Measurements from ENCODE around the gene CCNY. TPM values are rescaled to one million over a fixed set of nuclear protein-coding genes. Genes with fewer than 3 reads are reported as not detected.
"Not testable (repeated sequence)": the region's sequence is repeated elsewhere in the genome, so short reads cannot be mapped to it uniquely, and the experiment has no call there.

Gene CCNY
- total RNA-seq, 1 donor from 2014 or later = 59.4 TPM

DNA sequence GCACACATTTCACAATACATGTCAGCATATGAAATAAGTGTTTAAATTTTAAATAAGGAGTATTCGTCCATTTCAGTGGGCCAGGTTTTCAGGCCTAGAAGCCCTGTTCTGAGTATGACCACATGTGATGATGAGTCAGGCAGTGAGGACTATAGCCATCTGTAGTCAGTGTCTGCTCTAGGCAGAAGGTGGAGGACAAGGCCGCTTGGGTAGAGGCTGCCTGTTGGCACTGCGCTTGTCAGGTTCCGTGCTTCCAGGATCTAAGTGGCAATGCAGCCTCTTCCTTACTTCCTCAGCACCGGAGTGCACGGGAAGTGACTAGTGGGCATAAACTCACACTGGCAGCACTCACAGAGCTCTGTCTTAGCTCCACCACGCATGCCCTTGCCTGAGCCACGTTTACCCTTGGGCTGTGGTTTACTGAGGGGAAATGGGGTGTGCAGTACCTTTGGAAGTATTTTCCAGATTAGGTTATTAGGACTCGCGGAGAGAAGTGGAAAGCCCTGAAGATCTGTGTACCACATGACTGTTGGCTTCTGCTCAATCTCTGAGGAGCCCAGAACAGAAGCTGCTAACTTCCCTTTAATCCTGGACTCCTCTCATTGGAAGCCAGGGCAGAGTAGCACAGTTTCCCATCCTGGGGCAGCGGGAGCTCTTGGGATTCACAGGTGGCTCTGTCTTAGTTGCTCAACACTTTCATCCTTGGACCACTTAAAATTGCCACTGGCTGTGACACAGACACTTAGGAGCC is 181.3 kb downstream of the CCNY start:
- H3K4me3 Mint-ChIP-seq (ENCODE audit: low read depth) = no peak overlapping the region
- DNase-seq (ENCODE audit: low spot score, unreplicated experiment) = no peak
- TF ChIP-seq, protein P1, sequence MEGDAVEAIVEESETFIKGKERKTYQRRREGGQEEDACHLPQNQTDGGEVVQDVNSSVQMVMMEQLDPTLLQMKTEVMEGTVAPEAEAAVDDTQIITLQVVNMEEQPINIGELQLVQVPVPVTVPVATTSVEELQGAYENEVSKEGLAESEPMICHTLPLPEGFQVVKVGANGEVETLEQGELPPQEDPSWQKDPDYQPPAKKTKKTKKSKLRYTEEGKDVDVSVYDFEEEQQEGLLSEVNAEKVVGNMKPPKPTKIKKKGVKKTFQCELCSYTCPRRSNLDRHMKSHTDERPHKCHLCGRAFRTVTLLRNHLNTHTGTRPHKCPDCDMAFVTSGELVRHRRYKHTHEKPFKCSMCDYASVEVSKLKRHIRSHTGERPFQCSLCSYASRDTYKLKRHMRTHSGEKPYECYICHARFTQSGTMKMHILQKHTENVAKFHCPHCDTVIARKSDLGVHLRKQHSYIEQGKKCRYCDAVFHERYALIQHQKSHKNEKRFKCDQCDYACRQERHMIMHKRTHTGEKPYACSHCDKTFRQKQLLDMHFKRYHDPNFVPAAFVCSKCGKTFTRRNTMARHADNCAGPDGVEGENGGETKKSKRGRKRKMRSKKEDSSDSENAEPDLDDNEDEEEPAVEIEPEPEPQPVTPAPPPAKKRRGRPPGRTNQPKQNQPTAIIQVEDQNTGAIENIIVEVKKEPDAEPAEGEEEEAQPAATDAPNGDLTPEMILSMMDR (IDR thresholded peaks at IDR 0.05; ENCODE audit: unreplicated experiment) = no peak
- no peaks in the 10 kb centered on the region for H3K9me3 Mint-ChIP-seq (ENCODE audit: low read depth)
- H3K36me3 Mint-ChIP-seq (ENCODE audit: insufficient read depth) = no peaks in the 10 kb centered on the region
- no peak overlapping the region for H3K27ac Mint-ChIP-seq
- H3K4me1 Mint-ChIP-seq (ENCODE audit: low read depth) = peaks cover 1% of the 10 kb centered on the region
- no peaks in the 10 kb centered on the region for H3K27me3 Mint-ChIP-seq

DNA sequence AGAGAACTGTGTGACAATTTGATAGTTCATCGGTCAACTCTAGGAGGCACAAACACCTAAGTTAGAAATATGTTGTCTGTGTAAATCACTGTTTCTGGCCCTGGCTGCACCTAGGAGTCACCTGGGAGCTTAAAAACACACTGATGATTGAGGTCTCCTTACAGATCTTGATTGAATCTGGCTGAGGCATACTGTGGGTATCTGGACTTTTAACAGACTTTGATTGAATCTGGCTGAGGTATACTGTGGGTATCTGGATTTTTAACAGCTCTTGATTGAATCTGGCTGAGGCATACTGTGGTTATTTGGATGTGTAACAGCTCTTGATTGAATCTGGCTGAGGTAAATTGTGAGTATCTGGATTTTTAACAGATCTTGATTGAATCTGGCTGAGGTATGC is 181.9 kb downstream of the CCNY start:
- not testable (repeated sequence) for DNase-seq (ENCODE audit: low spot score, unreplicated experiment); H3K27me3 Mint-ChIP-seq; H3K9me3 Mint-ChIP-seq (ENCODE audit: low read depth); H3K4me3 Mint-ChIP-seq (ENCODE audit: low read depth); H3K27ac Mint-ChIP-seq; H3K36me3 Mint-ChIP-seq (ENCODE audit: insufficient read depth); H3K4me1 Mint-ChIP-seq (ENCODE audit: low read depth)

DNA sequence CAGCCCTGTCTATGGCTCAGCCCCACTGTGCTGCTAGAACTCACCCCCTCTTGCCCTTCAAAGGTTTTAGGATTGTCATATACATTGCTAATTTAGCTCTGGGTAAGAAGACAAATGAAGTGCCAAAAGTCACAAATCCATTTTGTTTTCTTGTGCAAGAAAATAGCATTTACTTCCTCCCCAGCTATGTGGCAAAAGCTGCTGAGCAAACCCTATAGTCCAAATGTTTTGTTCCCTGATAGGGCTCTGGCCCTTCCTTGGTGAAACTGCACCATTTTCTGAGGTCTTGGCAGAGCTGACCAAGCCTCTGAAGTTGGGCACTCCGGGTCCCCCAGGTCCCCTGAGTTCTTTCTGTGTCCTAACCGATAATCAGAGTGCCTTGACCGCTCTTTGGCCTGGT is 184.7 kb downstream of the CCNY start:
- Mint-ChIP-seq H3K4me1 (ENCODE audit: low read depth) (peaks cover 1% of the 10 kb centered on the region), H3K9me3 (ENCODE audit: low read depth) (no peaks in the 10 kb centered on the region), H3K27me3 (no peaks in the 10 kb centered on the region), H3K4me3 (ENCODE audit: low read depth) (no peak overlapping the region), H3K36me3 (ENCODE audit: insufficient read depth) (no peaks in the 10 kb centered on the region), H3K27ac (no peak overlapping the region)
- no peak for DNase-seq (ENCODE audit: low spot score, unreplicated experiment)
- TF ChIP-seq, protein P1 (IDR thresholded peaks at IDR 0.05; ENCODE audit: unreplicated experiment) = no peak

DNA sequence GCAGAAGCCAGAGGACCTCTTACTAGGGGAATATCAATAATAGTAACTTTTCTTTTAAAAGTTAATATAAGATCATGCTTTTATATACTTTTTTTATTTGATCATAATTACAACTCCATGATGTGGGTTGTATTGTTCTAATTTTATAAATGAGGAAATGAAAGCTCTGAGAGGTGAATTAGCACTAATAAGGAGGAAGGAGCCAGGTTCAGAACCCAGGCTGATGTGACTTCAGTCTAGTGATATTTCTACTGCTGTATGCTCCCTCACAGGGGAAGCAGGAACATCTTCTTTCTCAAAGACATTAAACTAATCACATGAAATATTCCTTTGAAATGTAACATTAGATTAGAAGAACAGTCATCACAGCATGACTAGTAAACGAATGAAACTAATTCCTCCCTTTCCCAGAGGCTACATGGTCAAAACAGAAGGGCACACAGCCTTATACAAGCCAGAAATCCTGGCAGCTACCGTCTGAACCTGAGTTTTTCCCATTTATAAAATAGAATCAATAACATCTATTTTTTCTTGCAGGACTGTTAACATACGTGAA is 187.4 kb downstream of the CCNY start:
- Mint-ChIP-seq H3K27ac (no peak overlapping the region), H3K4me3 (ENCODE audit: low read depth) (no peak overlapping the region), H3K27me3 (no peaks in the 10 kb centered on the region), H3K9me3 (ENCODE audit: low read depth) (no peaks in the 10 kb centered on the region), H3K4me1 (ENCODE audit: low read depth) (peaks cover 1% of the 10 kb centered on the region), H3K36me3 (ENCODE audit: insufficient read depth) (no peaks in the 10 kb centered on the region)
- no peak for DNase-seq (ENCODE audit: low spot score, unreplicated experiment)
- TF ChIP-seq, protein P1 (IDR thresholded peaks at IDR 0.05; ENCODE audit: unreplicated experiment) = no peak

DNA sequence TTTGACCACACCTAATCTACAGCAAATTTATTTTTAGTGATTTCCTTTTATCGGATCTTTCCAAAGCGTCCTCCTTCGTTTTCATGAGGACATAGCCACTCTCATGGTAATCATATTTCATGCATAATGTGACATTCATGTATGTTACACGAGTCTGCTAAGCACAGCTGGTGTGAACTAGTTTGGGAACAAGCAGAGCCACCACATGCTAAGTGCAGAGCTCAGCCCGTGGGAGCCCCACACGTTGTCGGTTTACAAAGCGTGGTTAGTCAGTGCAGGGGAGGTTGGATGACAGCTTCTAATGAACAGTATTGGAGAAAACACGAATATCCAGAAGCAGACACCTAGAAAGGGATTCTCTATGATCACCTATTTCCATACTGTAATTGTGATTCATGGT is 190.4 kb downstream of the CCNY start:
- Mint-ChIP-seq H3K36me3 (ENCODE audit: insufficient read depth) (peaks cover 8% of the 10 kb centered on the region), H3K4me1 (ENCODE audit: low read depth) (peaks cover 1% of the 10 kb centered on the region), H3K4me3 (ENCODE audit: low read depth) (no peak overlapping the region), H3K27me3 (no peaks in the 10 kb centered on the region), H3K9me3 (ENCODE audit: low read depth) (no peaks in the 10 kb centered on the region), H3K27ac (peak overlapping the region; percentile 70)
- TF ChIP-seq, protein P1 (IDR thresholded peaks at IDR 0.05; ENCODE audit: unreplicated experiment) = no peak
- DNase-seq (ENCODE audit: low spot score, unreplicated experiment) = no peak

DNA sequence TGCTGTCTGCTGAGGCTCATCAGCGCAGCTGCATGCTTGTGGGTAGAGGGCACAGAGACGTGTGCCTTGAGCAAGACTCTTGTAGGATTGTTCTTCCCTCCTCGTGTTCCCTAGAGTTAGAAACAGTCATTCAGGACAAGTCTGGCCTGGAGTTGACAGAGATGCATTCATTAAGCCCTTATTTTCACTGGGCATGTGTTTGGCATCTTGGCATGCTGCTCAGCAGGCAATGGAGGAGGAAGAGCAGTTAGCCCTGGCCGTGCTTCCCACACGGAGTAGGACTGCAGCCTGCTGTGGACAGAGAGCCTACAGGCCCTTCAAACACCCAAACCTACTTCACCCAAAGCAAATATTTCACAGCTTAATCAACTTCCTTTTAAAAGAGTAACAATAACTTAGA is 195.8 kb downstream of the CCNY start:
- no peak for DNase-seq (ENCODE audit: low spot score, unreplicated experiment)
- no peak overlapping the region for H3K27ac Mint-ChIP-seq
- H3K27me3 Mint-ChIP-seq = no peaks in the 10 kb centered on the region
- peaks cover 18% of the 10 kb centered on the region for H3K9me3 Mint-ChIP-seq (ENCODE audit: low read depth)
- no peak overlapping the region for H3K4me3 Mint-ChIP-seq (ENCODE audit: low read depth)
- H3K36me3 Mint-ChIP-seq (ENCODE audit: insufficient read depth) = peaks cover 42% of the 10 kb centered on the region
- TF ChIP-seq, protein P1 (IDR thresholded peaks at IDR 0.05; ENCODE audit: unreplicated experiment) = no peak
- H3K4me1 Mint-ChIP-seq (ENCODE audit: low read depth) = peaks cover 1% of the 10 kb centered on the region
